GM12891 (cell line): Measurements from ENCODE around the gene TRIO.

Experiments used
- DNase-seq: peaks from one replicate; pipeline ENCODE4 v3.0.0; 2011; ENCODE audit warnings: low spot score; ENCODE audit not compliant: insufficient read length
- FAIRE-seq: peaks from 2 replicates; lab custom pipeline; 2011; peaks lifted over from hg19 to GRCh38; lab: Jason Lieb, UNC
- PAX5 ChIP-seq: IDR thresholded peaks from 2 replicates; pipeline ENCODE4 v1.6.1; 2011; ENCODE audit warnings: low read length, moderate library complexity, mild to moderate bottlenecking; ENCODE audit not compliant: insufficient read depth, severe bottlenecking
- POLR2A ChIP-seq: IDR thresholded peaks from 2 replicates; pipeline ENCODE4 v1.6.1; 2011; ENCODE audit warnings: low read depth, low read length, control low read depth
- POLR2AphosphoS5 ChIP-seq: IDR thresholded peaks from 2 replicates; pipeline ENCODE4 v1.6.1; 2011; ENCODE audit warnings: low read depth, low read length, control low read depth
- POU2F2 ChIP-seq: IDR thresholded peaks from 2 replicates; pipeline ENCODE4 v1.6.1; 2011; ENCODE audit warnings: low read depth, mild to moderate bottlenecking, control low read depth, low read length, moderate library complexity
- SPI1 ChIP-seq: IDR thresholded peaks from 2 replicates; pipeline ENCODE4 v1.6.1; 2011; ENCODE audit warnings: low read depth, low read length, control low read depth
- TAF1 ChIP-seq: IDR thresholded peaks from 2 replicates; pipeline ENCODE4 v1.6.1; 2011; ENCODE audit warnings: low read depth, low read length, control low read depth

TRIO gene

GRCh38 chr5:14209836-14210235, 66.7 kb downstream of the TRIO start:
- TF ChIP-seq SPI1 = no peak
- TF ChIP-seq PAX5 = no peak
- no peak for TF ChIP-seq POU2F2
- TF ChIP-seq POLR2A = no peak
- FAIRE-seq = no peak

GRCh38 chr5:14210729-14211128, 67.6 kb downstream of the TRIO start:
- no peak for FAIRE-seq
- no peak for DNase-seq
- TF ChIP-seq POLR2A = no peak
- peak; percentile 16; the same call in 1 of the 2 replicates for TF ChIP-seq SPI1

More at GRCh38 chr5:14209836-14210235, 66.7 kb downstream of the TRIO start:
- DNase-seq = no peak

DNA sequence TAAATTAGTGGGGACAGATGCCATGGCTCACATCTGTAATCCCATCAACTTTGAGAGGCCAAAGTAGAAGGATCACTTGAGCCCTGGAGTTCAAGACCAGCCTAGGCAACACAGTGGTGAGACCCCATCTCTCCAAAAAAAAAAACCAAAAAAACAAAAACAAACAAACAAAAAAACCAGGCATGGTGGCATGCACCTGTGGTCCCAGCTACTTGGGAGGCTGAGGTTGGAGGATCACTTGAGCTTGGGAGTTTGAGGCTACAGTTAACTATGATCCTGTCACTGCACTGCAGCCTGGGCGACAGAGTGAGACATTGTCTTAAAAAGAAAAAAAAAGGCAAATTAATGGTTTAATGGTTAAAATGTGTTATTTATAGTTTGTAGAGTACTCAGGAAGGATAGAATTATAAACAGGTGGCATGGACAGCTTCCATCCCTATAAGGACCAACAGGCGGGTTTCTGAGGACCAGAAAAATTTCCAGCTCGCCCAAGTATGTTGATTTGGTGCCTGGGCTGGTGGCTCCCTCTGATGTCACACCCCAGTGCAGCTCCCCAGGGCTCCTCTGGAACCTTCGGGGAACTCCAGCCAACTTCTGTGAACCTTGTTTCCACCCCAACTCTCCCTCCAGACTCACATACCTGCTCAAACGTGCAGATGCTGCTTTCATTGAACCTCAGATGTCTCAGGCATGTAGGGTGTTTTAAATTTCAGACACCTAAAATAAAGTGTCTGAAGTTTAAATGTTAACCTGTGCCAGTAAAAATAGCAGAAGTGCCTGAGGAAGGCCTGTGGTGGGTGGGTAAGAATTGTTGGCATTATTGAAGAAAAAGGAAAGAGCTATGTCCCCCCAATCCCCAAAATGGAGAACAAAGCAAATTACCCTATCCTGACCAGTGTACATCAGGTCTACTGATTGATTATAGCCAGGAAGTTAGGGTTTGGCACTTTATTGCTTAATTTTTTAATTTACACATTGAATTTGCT, 69.0 kb downstream of the TRIO start:
- FAIRE-seq = no peak
- DNase-seq = no peak
- TF ChIP-seq POLR2AphosphoS5 = peak; percentile 34; the same call in 1 of the 2 replicates
- peak; percentile 38; the same call in 1 of the 2 replicates for TF ChIP-seq POLR2A
- 0 out of 2 replicates have a peak, but pooled peaks have one; percentile 13 for TF ChIP-seq SPI1
- no peak for TF ChIP-seq PAX5
- no peak for TF ChIP-seq POU2F2
- TF ChIP-seq TAF1 = peak; percentile 32; the same call in 1 of the 2 replicates

DNA sequence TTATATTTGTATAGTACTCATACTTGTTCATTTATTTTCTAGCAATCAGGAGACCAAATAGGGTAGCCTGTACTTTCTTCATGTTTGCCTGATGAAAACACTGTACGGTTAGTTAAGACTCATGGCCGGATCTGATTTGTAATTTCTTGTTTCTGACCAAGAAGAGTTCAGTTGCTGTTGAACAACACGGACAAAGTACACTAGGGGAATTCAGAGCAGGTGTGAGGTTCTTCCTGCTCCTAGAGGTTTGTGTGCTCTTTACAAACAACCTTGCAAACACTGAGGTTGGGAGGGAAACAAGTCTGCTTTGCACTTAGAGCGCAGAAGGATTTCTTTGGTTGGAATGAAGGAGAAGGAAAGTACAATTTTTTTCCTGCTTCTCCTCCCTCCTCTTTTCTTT, 69.7 kb downstream of the TRIO start:
- TF ChIP-seq SPI1 (no peak), POLR2A (peak; percentile 46; the same call in 1 of the 2 replicates)
- FAIRE-seq (peak; percentile 65), DNase-seq (no peak)

GRCh38 chr5:14213253-14213652, 70.1 kb downstream of the TRIO start:
- no peak for TF ChIP-seq PAX5
- no peak for TF ChIP-seq POLR2A
- no peak for TF ChIP-seq TAF1
- no peak for TF ChIP-seq POLR2AphosphoS5
- no peak for TF ChIP-seq POU2F2
- no peak for FAIRE-seq
- no peak for DNase-seq

GRCh38 chr5:14213813-14214585, 70.9 kb downstream of the TRIO start:
- TF ChIP-seq POLR2AphosphoS5 (no peak), TAF1 (no peak), POLR2A (no peak), POU2F2 (no peak), SPI1 (no peak), PAX5 (no peak)
- DNase-seq = no peak
- FAIRE-seq = peak; percentile 26

DNA sequence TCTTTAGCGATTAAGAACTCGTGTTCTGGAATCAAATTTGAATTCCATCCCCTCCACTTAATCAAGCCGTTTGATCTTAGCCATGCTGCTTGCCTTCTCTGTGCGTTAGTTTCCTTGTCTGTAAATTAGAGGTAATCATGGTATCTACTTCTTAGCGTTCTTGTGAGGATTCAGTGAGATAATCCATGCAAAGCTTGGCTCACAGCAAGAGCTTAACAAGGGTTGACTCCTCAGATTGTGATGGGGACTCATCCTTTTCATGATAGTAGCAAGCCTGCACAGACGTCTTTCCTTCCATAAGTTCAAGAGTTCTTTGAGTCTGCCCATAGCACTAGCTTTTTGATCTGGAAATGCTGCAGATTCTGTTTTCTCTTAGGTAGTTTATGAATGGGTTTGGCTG, 72.8 kb downstream of the TRIO start:
- DNase-seq = no peak
- TF ChIP-seq PAX5 (no peak), SPI1 (no peak), TAF1 (no peak), POLR2AphosphoS5 (no peak), POLR2A (no peak), POU2F2 (no peak)
- FAIRE-seq = no peak

GRCh38 chr5:14216372-14216771, 73.2 kb downstream of the TRIO start:
- FAIRE-seq (peak; percentile 51), DNase-seq (no peak)
- no peak for TF ChIP-seq POLR2AphosphoS5
- no peak for TF ChIP-seq TAF1
- no peak for TF ChIP-seq SPI1
- no peak for TF ChIP-seq POLR2A
- no peak for TF ChIP-seq POU2F2
- no peak for TF ChIP-seq PAX5

GRCh38 chr5:14216902-14217301, 73.8 kb downstream of the TRIO start:
- TF ChIP-seq SPI1 = no peak
- TF ChIP-seq POLR2A = no peak
- TF ChIP-seq PAX5 = no peak
- TF ChIP-seq POLR2AphosphoS5 = no peak
- TF ChIP-seq POU2F2 = no peak
- TF ChIP-seq TAF1 = no peak
- FAIRE-seq (no peak), DNase-seq (no peak)
